HG03280 (cell line): Measurements from ENCODE around the gene NLRP10.

ENCODE experiments used
- ATAC-seq: cut with Tn5 transposase; IDR thresholded peaks from one replicate; pipeline ENCODE4 v1.9.1; 2021; ENCODE audit warnings: mild to moderate bottlenecking, moderate library complexity; ENCODE audit not compliant: unreplicated experiment

Gene NLRP10

GRCh38 chr11:7974668-7975067, 9.4 kb upstream of the NLRP10 start:
- no peak for ATAC-seq

GRCh38 chr11:7973011-7973410, 7.8 kb upstream of the NLRP10 start:
- no peak for ATAC-seq

DNA sequence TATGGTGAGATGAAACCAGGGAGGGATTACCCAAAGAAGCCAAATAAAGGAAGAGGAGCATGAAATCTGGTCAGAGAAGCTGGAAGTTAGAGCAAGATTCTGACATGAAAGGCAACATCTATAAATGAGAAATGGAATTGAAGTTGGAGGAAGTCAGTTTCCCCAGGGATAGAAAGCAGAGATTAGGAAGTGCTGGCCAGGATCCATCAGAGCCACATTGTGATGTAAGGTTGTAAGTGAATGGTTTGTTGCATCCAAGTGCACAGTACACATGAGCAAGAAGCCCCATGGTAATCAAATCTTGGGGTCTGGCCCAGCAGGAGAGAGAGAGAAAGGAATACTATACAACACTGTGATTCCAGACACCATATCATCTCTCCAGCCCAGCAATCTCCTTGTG, 6.6 kb upstream of the NLRP10 start:
- ATAC-seq = no peak

- no peak for ATAC-seq
These were observed 4.8 kb upstream of the NLRP10 start for GRCh38 chr11:7969756-7970646.

DNA sequence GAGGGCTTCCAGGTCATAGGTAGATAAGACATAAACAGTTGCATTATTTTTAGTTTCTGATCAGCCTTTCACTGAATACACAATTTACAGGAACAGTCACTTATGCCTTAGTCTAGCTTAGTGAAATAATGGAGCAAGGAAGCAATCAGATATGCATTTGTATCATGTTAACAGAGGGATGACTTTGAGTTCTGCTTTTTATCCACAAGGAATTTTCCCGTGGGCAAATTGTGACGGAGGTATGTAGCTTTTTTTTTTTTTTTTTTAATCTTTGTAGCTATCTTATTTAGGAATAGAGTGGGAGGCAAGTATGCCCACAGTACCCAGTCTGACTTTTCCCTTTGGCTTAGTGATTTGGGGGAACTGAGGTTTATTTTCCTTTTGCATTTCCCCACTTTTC, 3.4 kb upstream of the NLRP10 start:
- no peak for ATAC-seq

GRCh38 chr11:7967826-7968225, 2.6 kb upstream of the NLRP10 start:
- no peak for ATAC-seq

- no peak for ATAC-seq
These were observed 1.9 kb upstream of the NLRP10 start for GRCh38 chr11:7967097-7967496.

DNA sequence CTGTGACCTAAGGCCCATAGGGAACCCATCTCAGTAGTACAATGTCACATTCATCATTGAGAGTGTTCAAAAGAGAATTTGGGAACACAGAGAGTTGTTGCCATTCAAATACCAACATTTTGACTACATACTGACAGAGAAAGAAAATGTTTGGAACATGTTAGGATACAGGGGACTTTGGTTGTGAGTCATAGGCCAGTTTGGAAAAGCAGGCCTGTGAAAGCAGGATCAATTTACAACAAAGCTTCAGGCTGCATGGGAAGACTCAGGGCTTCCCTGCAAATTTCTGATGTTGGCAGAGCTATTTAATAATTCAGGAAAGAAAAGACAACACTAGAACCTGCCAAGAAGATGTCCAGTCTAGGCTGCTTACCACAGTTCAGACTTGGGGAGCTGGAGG, 374 bp downstream of the NLRP10 start:
- no peak for ATAC-seq

GRCh38 chr11:7964261-7964660, 986 bp downstream of the NLRP10 start:
- no peak for ATAC-seq

GRCh38 chr11:7955191-7955590, 10.1 kb downstream of the NLRP10 start:
- ATAC-seq = no peak

GRCh38 chr11:7949934-7950333, 15.3 kb downstream of the NLRP10 start:
- no peak for ATAC-seq

GRCh38 chr11:7944123-7944522, 21.1 kb downstream of the NLRP10 start:
- no peak for ATAC-seq

DNA sequence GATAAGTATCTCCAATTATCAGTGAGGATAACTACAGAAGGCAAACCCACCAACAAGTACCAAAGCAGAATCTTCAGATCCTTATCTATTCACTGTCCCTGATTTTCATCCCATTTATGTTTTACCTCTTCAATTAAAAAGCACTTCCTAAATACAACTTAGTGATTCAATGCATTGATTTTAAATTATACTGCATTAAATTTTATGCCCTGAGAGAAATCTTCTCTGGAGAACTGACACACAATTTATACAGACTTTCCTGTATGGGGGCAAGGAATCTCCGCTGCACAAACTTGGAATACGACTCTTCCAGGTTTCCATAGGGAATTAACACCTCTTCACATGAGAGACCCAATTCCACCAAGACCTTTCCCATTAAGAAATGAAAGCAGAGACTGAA, 23.6 kb downstream of the NLRP10 start, which contains the start of gene OR10A3:
OR10A3 (minus strand) TSS at position 101 of the 400 bp plus-strand sequence. CDS start 2,188 bp downstream, outside the sequence.
- no peak for ATAC-seq

GRCh38 chr11:7941146-7941545, 24.1 kb downstream of the NLRP10 start:
- no peak for ATAC-seq

DNA sequence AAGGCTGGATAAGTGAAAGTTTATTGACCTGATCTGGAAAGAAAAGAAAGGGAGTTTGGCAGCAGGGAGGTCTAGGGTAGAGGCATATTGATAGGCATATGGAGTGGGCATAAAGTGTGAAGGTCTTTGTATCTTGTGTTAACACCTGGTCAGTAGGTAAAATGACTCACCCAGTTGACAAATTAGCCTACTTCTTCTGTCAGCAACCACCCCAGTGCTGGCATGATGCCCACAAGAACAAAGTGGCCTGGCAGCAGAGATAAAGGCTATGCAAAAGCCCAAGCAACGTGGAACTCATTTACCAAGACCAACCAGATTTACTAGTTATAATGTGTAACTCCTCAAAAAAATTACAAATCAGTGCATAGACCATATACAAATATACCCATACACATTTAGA, 28.6 kb downstream of the NLRP10 start:
- no peak for ATAC-seq

- ATAC-seq = no peak
These were observed 34.1 kb downstream of the NLRP10 start, which contains the start of gene OR10A6 for GRCh38 chr11:7931168-7931567. OR10A6 (minus strand) TSS chr11:7931268; CDS start chr11:7928662, 2,606 bp downstream.

DNA sequence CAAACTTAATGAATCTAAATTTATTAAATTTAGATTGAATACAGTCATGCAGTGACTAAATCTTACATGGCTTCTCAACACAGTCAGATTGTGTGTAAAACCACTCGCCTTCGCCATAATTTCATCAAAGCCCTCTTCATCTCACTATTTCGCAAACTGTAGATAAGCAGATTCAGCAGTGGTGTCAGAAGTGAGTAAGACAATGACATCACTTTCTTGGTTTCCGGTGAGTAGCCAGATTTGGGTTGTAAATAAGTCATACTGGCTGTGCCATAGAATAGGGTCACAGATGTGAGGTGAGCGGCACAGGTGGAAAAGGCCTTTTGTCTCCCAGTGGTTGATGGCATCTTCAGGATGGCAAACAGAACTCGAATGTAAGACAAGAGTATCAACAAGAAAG, 37.6 kb downstream of the NLRP10 start:
- no peak for ATAC-seq

- ATAC-seq = no peak
These were observed 40.7 kb downstream of the NLRP10 start for GRCh38 chr11:7924536-7924935.

DNA sequence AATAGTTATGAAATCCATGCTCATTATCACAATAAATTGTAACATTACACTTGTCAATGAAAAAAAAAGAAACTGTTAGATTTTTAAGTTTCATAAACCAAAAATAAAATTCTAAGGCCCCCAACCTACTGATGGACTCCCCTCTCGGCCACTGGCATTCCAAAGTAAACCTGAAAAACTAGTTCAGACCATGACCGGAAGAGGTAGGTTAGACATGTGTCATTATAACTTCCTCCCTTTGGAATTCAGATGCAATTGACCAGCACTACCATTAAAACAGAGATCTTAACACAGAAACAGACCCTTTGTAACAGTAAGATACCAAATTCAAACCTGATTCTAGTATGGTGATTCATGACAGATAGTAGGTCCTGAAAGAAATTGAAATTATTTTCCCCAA, 47.1 kb downstream of the NLRP10 start:
- no peak for ATAC-seq
